HG03066 (cell line): ENCODE measurements around the gene INO80.

ENCODE experiments used
- ATAC-seq: cut with Tn5 transposase; IDR thresholded peaks from one replicate; pipeline ENCODE4 v1.9.1; 2021; ENCODE audit warnings: low read depth; ENCODE audit not compliant: unreplicated experiment

INO80 gene

DNA sequence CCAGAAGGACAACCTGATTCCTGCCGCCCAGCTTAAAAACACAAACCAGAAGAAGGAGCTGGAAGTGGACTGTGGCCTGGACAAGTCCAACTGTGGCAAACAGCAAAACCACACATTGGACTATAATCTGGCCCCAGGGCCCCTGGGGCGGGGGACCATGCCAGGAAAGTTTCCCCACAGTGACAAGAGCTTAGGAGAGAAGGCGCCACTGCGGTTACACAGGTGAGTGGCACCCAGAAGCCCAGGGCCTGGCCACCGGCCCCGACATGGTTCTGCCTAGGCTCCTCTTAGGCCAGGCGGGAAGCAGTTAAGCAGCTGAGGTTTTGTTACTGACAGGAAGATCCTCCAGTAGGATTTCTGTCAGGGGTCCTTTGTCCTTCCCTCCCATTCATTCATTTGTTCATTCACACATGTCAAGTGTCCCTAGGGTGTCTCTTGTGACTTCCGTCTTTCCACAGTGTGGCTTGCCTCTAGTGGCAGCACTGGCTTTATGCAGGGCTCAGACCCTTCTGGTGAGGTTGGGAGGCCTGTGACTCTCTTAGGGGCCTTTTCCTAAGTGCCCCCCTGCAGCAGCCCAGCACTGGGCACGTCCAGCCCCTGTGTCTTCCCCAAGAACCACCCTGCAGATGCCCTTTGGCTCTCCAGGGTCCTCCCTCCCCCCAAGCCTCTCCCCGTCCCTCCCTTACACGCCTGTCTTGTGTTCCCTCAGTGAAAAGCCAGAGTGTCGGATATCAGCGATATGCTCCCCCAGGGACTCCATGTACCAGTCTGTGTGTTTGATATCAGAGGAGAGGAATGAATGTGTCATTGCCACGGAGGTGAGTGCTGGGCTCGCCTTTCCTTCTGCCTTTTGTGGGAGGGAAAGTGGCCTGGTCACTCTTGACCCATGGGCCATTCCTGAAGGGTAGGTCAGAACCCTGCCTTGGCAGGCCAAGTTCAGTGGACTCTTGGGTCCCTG lies 179.1 kb downstream of the INO80 start:
- no peak for ATAC-seq

- ATAC-seq: no peak
Observed at GRCh38 chr15:40936234-40936708, 179.8 kb downstream of the INO80 start.

DNA sequence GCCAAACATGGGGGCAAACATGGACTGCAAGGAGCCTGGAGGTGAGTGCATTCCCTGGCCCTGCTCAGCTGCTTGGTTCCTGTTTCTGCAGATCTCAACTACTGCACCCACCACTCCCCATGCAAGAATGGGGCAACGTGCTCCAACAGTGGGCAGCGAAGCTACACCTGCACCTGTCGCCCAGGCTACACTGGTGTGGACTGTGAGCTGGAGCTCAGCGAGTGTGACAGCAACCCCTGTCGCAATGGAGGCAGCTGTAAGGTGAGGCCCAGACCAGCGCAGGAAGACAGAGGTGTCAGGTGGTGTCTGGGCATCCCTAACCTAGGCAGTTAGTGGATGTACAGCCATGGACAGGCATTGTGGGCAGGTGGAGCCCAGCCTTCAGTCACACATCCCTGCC lies 181.6 kb downstream of the INO80 start:
- ATAC-seq: no peak

GRCh38 chr15:40933517-40933902 lies 182.6 kb downstream of the INO80 start:
- no peak for ATAC-seq

- ATAC-seq: no peak
Observed at GRCh38 chr15:40932649-40933516, 183.2 kb downstream of the INO80 start.

GRCh38 chr15:40932156-40932555 lies 183.9 kb downstream of the INO80 start:
- no peak for ATAC-seq

GRCh38 chr15:40931300-40932142 lies 184.6 kb downstream of the INO80 start:
- ATAC-seq: no peak

DNA sequence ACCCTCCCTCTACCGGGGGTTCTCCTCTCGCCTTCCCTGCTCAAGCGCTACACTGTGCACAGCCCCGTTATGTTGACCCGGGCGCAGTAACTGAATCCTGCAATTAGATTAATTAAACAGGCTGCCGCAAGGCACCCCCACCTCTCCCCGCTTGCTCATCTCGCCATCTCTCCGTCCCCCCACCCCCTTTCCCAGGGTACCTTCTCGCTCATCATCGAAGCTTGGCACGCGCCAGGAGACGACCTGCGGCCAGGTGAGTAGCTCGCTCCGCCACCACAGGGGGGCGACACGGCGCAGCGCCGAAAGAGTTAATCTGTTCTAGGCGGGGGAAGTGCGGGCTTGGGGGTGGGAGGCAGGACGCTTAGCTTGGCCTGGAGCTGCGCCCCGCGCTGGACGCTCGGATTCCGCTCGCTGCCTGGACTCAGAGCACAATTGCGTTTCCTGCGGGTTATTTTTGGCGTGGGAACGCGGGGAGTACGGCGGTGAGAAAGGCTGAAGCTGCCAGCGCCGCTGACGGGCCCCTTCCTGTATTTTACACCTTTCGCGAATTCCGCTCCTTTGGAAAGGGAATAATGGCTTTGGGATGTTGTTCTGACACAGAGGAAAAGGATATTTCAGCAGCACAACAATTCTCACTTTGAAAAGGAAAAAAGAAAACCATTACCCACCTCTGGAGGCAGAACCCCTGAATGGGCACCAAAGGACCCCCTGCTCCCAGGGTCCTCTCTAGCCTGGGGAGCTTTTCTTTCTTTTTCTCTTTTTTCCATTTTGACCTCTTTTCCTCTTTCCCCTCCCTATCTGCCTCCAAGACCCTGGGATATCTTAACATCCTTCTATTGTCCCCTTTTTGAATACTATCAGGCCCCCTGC lies 185.4 kb downstream of the INO80 start:
- no peak for ATAC-seq

GRCh38 chr15:40929660-40930429 lies 186.2 kb downstream of the INO80 start:
- no peak for ATAC-seq
